Pancreas (tissue), 10 donors: Measurements from ENCODE around the gene LRRC8D. TPM values are rescaled to one million over a fixed set of nuclear protein-coding genes. Genes with fewer than 3 reads are reported as not detected.
A peak's percentile ranks its signal among the peaks of the same experiment; 100 is the strongest.

Source experiments
- ATAC-seq, 4 donors: fragments of 200-7000 bp; cut with Tn5 transposase; one replicate each; pipeline versions ENCODE4 v1.8.0 to v1.9.1; 2020; ENCODE audit warnings: mild to moderate bottlenecking in 4 of 4, moderate library complexity in 4 of 4
- DNase-seq, 6 donors: peaks; one replicate each; pipeline ENCODE4 v3.0.0-alpha.2; 2020
- FAIRE-seq: peaks from 2 replicates; lab custom pipeline; 2012; peaks lifted over from hg19 to GRCh38; lab: Jason Lieb, UNC
- H3K27ac ChIP-seq, 4 donors: fragments of 200-600 bp; sonication (generic); 1 replicate in 3 of 4; 2 replicates in 1 of 4; pipeline versions ENCODE4 v1.5.0 to v1.8.0; 2020
- H3K27me3 ChIP-seq, 4 donors: fragments of 200-600 bp; one replicate each; pipeline ENCODE4 v1.8.0; 2021
- H3K36me3 ChIP-seq, 3 donors: fragments of 200-600 bp; sonication (generic) in 1 of 3; one replicate each; pipeline versions ENCODE4 v1.5.0 to v1.8.0; 2020 to 2021
- H3K4me1 ChIP-seq, 3 donors: fragments of 200-600 bp; one replicate each; pipeline ENCODE4 v1.8.0; 2021
- H3K4me3 ChIP-seq, 4 donors: fragments of 200-600 bp; sonication (generic) in 2 of 4; one replicate each; pipeline versions ENCODE4 v1.5.0 to v1.8.0; 2020 to 2021
- H3K9me3 ChIP-seq, 4 donors: fragments of 200-600 bp; one replicate each; pipeline ENCODE4 v1.8.0; 2021
- WGBS, 2 donors: extraction: QIAGEN DNeasy Blood & Tissue Kit; methylation state at CpG; one replicate each; pipeline ENCODE4 v1.1.7; 2013; 5-methylcytosine and 5-hydroxymethylcytosine counted together
- intact Hi-C, 3 donors: fragments of 100-400 bp; cut with DNase I; formaldehyde crosslinking; loops; one replicate each; pipeline versions ENCODE4 v1.11.1 to v1.14.2; 2022
- polyA plus RNA-seq, 2 donors: library from polyadenylated mRNA; stranded (reverse); fragments of 200-250 nt; gene quantifications; one replicate each; pipeline ENCODE4 v1.2.3, GENCODE V29; 2013
- total RNA-seq, 6 donors: library from RNA; stranded (reverse); fragmentation: NEBNext Ultra II Directional in 4 of 6; extraction: Animal tissue kit (Norgen Biotek cat#: 25700) in 4 of 6; gene quantifications; one replicate each; pipeline versions ENCODE4 v1.2.1 to v1.2.4, GENCODE V29; 2021 to 2023
- TF ChIP-seq, protein P1 (sequence below), 4 donors: fragments of 200-600 bp; sonication (generic) in 3 of 4; IDR thresholded peaks; one replicate each; pipeline versions ENCODE4 v1.5.0 to v1.8.0; 2021; ENCODE audit warnings: antibody characterized with exemption in 4 of 4
- donor health status: healthy with polysubstance abuse.
- donor health status: DM: no; HTN: no; CAD: no; lungs with moderate emphysema.
- donor health status: DM: no; HTN: no; CAD: no.
- donor health status: control.
- donor health status: control.
- donor health status: Bipolar disorder and iron deficiency.
- donor health status: DM: yes; HTN: yes; CAD: no.
- donor health status: DM: no; HTN: no; CAD: no.
- donor health status: DM: no; HTN: no; CAD: no.
- donor health status: DM: yes; HTN: yes; CAD: no.

The LRRC8D gene
- total and polyA plus RNA-seq, 8 donors = 3.8 to 27.1 (median 10.4) TPM

- no peak for DNase-seq
- no peaks in the 10 kb centered on the region for H3K36me3 ChIP-seq
- H3K9me3 ChIP-seq = no peaks in the 10 kb centered on the region
- peaks cover 5 to 37% (median 22%) of the 10 kb centered on the region in 3 donors for H3K4me1 ChIP-seq
- no peak overlapping the region for H3K4me3 ChIP-seq
- no peak for FAIRE-seq
- H3K27me3 ChIP-seq = no peaks in the 10 kb centered on the region
- peak overlapping the region in 1 of 4 donors; percentile 44 for H3K27ac ChIP-seq
- TF ChIP-seq, protein P1, sequence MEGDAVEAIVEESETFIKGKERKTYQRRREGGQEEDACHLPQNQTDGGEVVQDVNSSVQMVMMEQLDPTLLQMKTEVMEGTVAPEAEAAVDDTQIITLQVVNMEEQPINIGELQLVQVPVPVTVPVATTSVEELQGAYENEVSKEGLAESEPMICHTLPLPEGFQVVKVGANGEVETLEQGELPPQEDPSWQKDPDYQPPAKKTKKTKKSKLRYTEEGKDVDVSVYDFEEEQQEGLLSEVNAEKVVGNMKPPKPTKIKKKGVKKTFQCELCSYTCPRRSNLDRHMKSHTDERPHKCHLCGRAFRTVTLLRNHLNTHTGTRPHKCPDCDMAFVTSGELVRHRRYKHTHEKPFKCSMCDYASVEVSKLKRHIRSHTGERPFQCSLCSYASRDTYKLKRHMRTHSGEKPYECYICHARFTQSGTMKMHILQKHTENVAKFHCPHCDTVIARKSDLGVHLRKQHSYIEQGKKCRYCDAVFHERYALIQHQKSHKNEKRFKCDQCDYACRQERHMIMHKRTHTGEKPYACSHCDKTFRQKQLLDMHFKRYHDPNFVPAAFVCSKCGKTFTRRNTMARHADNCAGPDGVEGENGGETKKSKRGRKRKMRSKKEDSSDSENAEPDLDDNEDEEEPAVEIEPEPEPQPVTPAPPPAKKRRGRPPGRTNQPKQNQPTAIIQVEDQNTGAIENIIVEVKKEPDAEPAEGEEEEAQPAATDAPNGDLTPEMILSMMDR (IDR thresholded peaks at IDR 0.05) = no peak
- no peak for ATAC-seq
- intact Hi-C loops = no loop called here
- 60 to 69% methylated on average over 6 of the region's 6 CpGs for WGBS, 2 donors
Observed at GRCh38 chr1:89832496-89833127, 11.8 kb downstream of the LRRC8D start.

- 59 to 60% methylated on average over 7 of the region's 7 CpGs for WGBS, 2 donors
- no peaks in the 10 kb centered on the region for H3K36me3 ChIP-seq
- FAIRE-seq (no peak), DNase-seq (no peak), ATAC-seq (peak; percentile 36 to 66 (median 52))
- H3K27ac ChIP-seq = no peak overlapping the region
- H3K4me3 ChIP-seq = no peak overlapping the region
- no peaks in the 10 kb centered on the region for H3K27me3 ChIP-seq
- TF ChIP-seq, protein P1 (IDR thresholded peaks at IDR 0.05) = no peak
- peaks cover 5 to 37% (median 22%) of the 10 kb centered on the region in 3 donors for H3K4me1 ChIP-seq
- H3K9me3 ChIP-seq = no peaks in the 10 kb centered on the region
- intact Hi-C loops = no loop called here
Observed at GRCh38 chr1:89833183-89834082, 12.6 kb downstream of the LRRC8D start.

DNA sequence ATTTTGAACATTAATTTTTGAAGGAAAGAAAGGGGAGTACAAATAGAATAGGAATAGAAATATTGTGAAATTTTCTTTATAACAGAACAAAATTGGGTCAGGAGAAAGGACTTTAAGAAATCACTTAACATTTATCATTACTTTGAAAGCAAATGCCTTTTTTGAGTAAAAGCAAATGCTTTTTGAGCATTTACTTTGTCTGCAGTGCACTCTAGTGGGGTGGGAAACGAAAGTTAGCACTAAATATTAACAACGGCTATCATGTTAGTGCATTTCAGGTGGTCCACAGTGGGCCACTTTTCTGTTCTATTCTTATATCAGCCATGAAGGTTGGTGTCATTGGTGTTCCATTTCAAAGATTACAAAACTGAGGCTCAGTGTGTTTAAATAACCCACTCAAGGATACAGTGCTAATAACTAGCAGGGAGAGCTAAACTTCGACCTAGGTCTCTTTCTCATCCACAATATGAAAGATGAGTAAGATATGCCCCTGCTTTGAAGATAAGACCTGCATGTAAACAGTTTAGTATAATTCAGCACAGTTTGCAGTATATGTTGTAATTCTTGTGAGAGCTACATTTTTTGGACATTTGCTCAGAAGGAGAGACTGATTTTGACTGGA, 13.4 kb downstream of the LRRC8D start:
- no peak overlapping the region for H3K27ac ChIP-seq
- peaks cover 5 to 37% (median 22%) of the 10 kb centered on the region in 3 donors for H3K4me1 ChIP-seq
- no peak for DNase-seq

DNA sequence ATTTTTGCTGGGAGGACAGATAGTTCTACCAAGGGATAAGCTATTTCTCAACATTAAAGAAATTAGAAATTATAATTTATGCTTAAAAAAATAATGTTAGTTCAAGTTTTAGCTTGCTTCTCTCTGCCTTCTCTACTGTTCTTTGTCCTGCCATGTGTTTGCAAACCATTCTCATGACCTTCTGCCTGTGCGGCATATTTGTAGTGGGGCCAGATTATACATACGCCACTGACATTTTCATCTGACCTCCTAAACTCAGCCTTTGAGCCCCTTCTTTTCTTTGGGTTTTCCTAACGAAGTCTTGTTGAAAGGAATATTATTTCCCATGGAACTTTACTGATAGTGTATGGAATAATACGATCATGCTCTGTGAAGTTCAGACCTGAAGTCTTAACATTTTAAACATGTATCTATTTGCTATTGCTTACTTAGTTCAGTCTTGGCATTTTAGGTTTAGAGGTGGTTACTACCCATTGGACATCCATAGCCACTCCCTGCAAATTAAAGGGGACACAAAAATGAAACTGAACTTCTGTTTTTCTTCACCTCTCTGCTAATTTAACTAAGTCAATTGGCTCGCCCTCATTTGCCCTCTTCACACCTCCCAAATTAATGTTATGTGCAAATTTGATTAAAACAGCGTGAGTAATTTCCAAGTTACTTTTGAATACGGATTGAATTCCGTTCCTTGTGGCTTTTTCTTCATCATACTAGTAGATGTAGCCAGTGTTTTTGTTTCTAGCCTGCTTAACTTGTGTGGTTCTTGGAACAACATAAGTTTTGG, 15.6 kb downstream of the LRRC8D start:
- H3K4me3 ChIP-seq = no peak overlapping the region
- peaks cover 5 to 39% (median 22%) of the 10 kb centered on the region in 3 donors for H3K4me1 ChIP-seq
- TF ChIP-seq, protein P1 (IDR thresholded peaks at IDR 0.05) = no peak
- ATAC-seq (peak; percentile 50 to 77 (median 68)), DNase-seq (no peak), FAIRE-seq (no peak)
- no peaks in the 10 kb centered on the region for H3K9me3 ChIP-seq
- H3K27me3 ChIP-seq = no peaks in the 10 kb centered on the region
- H3K27ac ChIP-seq = no peak overlapping the region
- H3K36me3 ChIP-seq = no peaks in the 10 kb centered on the region
- 60 to 62% methylated on average over 8 of the region's 8 CpGs for WGBS, 2 donors
- intact Hi-C loops = no loop called here

More for the DNA sequence above, 13.4 kb downstream of the LRRC8D start:
- FAIRE-seq = no peak
- no peaks in the 10 kb centered on the region for H3K36me3 ChIP-seq
- WGBS, 2 donors = 68 to 72% methylated on average over 3 of the region's 3 CpGs
- TF ChIP-seq, protein P1 (IDR thresholded peaks at IDR 0.05) = no peak
- H3K27me3 ChIP-seq = no peaks in the 10 kb centered on the region
- no peak for ATAC-seq
- H3K4me3 ChIP-seq = no peak overlapping the region
- intact Hi-C loops = no loop called here
- no peaks in the 10 kb centered on the region for H3K9me3 ChIP-seq
